HG03095 (cell line): ENCODE data around the gene SCN2B.

Source experiments
- ATAC-seq: cut with Tn5 transposase; IDR thresholded peaks from one replicate; pipeline ENCODE4 v1.9.1; 2021; ENCODE audit warnings: moderate library complexity; ENCODE audit not compliant: unreplicated experiment

SCN2B gene

GRCh38 chr11:118135796-118136165, 40.7 kb downstream of the SCN2B start:
- ATAC-seq: no peak

GRCh38 chr11:118135051-118135795, 41.2 kb downstream of the SCN2B start:
- ATAC-seq: no peak

- no peak for ATAC-seq
Observed at GRCh38 chr11:118133816-118134215, 42.6 kb downstream of the SCN2B start.

GRCh38 chr11:118132385-118133151, 43.9 kb downstream of the SCN2B start:
- no peak for ATAC-seq

- no peak for ATAC-seq
Observed at GRCh38 chr11:118129471-118130172, 46.8 kb downstream of the SCN2B start.

- ATAC-seq: no peak
Observed at GRCh38 chr11:118128721-118129470, 47.5 kb downstream of the SCN2B start.

- ATAC-seq: no peak
Observed at GRCh38 chr11:118128310-118128709, 48.1 kb downstream of the SCN2B start.

GRCh38 chr11:118126082-118126838, 50.2 kb downstream of the SCN2B start:
- ATAC-seq: no peak

GRCh38 chr11:118124929-118125535, 51.4 kb downstream of the SCN2B start:
- no peak for ATAC-seq

GRCh38 chr11:118120793-118121192, 55.6 kb downstream of the SCN2B start:
- ATAC-seq: no peak

- no peak for ATAC-seq
Observed at GRCh38 chr11:118117790-118118601, 58.4 kb downstream of the SCN2B start.

- no peak for ATAC-seq
Observed at GRCh38 chr11:118115048-118115447, 61.4 kb downstream of the SCN2B start.

GRCh38 chr11:118114266-118114665, 62.2 kb downstream of the SCN2B start:
- ATAC-seq: no peak

GRCh38 chr11:118112711-118113430, 63.6 kb downstream of the SCN2B start:
- no peak for ATAC-seq
